MCF 10A (cell line): ENCODE results near the gene CXCR1. TPM values are rescaled to one million over a fixed set of nuclear protein-coding genes. Genes with fewer than 3 reads are reported as not detected.

ENCODE experiments used
- BruUV-seq: library from RNA; stranded (reverse); fragments of 400-500 nt; replicated peaks from 2 replicates; lab custom pipeline; 2021; lab: Mats Ljungman, UMichigan
- CTCF ChIA-PET: fragments of 300-600 bp; sonication (Branson Sonifier 250); formaldehyde crosslinking; extraction: SDS; loops from one replicate; lab custom pipeline; 2021; ENCODE audit warnings: antibody characterized with exemption, inconsistent platforms; lab: Yijun Ruan, JAX
- POLR2A ChIA-PET: fragments of 300-600, 350-650 bp; sonication (Branson Sonifier 250); formaldehyde crosslinking; extraction: SDS; loops from one replicate; lab custom pipeline; 2020; ENCODE audit warnings: antibody characterized with exemption, inconsistent platforms; lab: Yijun Ruan, JAX
- DNase-seq: peaks from one replicate; pipeline ENCODE4 v3.0.0-alpha.2; 2018; ENCODE audit not compliant: unreplicated experiment
- H3K27ac Mint-ChIP-seq: one replicate; pipeline ENCODE4 v1.8.0; 2022; ENCODE audit warnings: mild to moderate bottlenecking, low read depth, mixed read lengths; ENCODE audit not compliant: unreplicated experiment
- H3K27me3 Mint-ChIP-seq: one replicate; pipeline ENCODE4 v1.8.0; 2022; ENCODE audit warnings: mixed read lengths; ENCODE audit not compliant: insufficient read depth, unreplicated experiment
- H3K36me3 Mint-ChIP-seq: one replicate; pipeline ENCODE4 v1.8.0; 2022; ENCODE audit warnings: mild to moderate bottlenecking, moderate library complexity, mixed read lengths; ENCODE audit not compliant: insufficient read depth, unreplicated experiment
- H3K4me1 Mint-ChIP-seq: one replicate; pipeline ENCODE4 v1.8.0; 2022; ENCODE audit warnings: mixed read lengths; ENCODE audit not compliant: insufficient read depth, unreplicated experiment
- H3K4me3 Mint-ChIP-seq: one replicate; pipeline ENCODE4 v1.8.0; 2022; ENCODE audit warnings: mild to moderate bottlenecking, moderate library complexity, mixed read lengths; ENCODE audit not compliant: unreplicated experiment
- H3K9me3 Mint-ChIP-seq: one replicate; pipeline ENCODE4 v1.8.0; 2022; ENCODE audit warnings: mixed read lengths; ENCODE audit not compliant: unreplicated experiment
- intact Hi-C: fragments of 100-400 bp; cut with micrococcal nuclease; formaldehyde crosslinking; loops from 2 replicates; pipeline ENCODE4 v1.14.1; 2022
- total RNA-seq: library from RNA; stranded (reverse); gene quantifications from 2 replicates; pipeline ENCODE4 v1.2.3, GENCODE V29; 2022
- TF ChIP-seq, protein P1 (sequence below): fragments of 200-600 bp; IDR thresholded peaks from one replicate; pipeline ENCODE4 v1.8.0; 2022; ENCODE audit warnings: antibody characterized with exemption, mild to moderate bottlenecking; ENCODE audit not compliant: unreplicated experiment

The CXCR1 gene
- total RNA-seq, 1 experiment from 2014 or later: 0.12 TPM

DNA sequence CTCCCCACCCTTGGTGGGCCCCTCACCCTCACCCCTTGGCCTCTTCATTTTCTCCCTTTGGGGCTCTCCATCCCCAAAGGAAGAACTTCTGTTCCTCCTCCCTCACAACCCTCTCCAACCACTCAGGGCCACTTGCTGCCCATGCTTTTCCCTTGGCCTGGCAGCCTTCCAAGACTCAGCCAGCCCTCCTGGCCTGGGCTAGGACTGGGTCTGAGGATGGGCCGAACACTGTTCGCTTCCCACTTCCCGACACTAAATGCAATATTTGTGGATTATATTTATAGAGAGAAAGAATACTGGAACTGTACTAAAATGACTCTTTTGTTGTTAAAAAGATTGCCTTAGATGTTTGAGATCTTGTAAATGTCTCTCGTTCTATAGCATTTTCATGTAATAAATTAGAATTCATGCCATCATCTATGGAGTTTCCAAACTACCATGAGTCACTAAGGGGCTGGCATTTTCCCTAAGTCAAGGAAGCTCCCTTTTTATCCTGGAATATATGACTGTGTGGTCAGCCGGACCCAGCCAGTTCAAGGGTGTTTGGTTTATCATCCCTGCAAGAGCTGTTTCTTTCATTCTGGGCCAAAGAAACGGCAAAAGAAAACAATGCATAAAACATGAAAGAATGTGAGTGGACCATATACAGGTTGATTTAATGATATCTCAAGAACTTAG lies 37.2 kb downstream of the CXCR1 start:
- POLR2A ChIA-PET: interaction anchor here (0.7 kb wide), 1 partner anchor 23 kb away, joined by 5 read pairs; no protein-coding TSS in a partner anchor
- DNase-seq: peak; percentile 88

DNA sequence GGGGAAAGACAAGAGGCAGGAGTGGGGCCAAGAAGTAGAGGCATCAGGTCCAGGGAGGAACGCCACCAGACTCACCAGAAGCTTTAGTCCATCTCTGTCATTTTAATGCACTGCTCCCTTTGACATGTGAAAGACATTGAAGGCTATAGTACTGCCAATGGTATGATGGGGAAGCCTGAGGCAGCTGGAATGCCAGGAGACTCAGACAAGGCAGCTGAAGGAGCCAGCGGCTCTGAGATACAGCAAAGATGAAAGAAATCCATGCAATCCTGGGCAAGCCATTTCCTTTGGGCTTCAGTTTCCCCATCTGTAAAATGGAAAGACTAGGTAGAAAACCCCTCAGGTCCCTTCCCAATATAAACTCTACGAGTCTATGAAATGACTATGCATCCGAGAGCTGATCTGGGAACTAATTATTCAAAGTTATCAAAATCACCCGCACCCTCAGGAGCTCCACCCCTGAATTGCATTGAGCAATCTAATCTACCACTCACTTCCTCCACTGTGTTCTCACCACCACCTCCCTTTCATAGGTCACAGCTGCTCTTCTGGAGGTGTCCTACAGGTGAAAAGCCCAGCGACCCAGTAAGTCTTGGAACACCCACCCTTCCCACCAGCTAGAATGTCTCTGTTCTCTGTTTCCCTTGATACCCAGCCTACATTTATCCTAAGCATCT lies 37.8 kb downstream of the CXCR1 start:
- intact Hi-C loops: no loop called here
- TF ChIP-seq, protein P1, sequence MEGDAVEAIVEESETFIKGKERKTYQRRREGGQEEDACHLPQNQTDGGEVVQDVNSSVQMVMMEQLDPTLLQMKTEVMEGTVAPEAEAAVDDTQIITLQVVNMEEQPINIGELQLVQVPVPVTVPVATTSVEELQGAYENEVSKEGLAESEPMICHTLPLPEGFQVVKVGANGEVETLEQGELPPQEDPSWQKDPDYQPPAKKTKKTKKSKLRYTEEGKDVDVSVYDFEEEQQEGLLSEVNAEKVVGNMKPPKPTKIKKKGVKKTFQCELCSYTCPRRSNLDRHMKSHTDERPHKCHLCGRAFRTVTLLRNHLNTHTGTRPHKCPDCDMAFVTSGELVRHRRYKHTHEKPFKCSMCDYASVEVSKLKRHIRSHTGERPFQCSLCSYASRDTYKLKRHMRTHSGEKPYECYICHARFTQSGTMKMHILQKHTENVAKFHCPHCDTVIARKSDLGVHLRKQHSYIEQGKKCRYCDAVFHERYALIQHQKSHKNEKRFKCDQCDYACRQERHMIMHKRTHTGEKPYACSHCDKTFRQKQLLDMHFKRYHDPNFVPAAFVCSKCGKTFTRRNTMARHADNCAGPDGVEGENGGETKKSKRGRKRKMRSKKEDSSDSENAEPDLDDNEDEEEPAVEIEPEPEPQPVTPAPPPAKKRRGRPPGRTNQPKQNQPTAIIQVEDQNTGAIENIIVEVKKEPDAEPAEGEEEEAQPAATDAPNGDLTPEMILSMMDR: no peak
- Mint-ChIP-seq H3K4me3 (no peak overlapping the region), H3K36me3 (no peaks in the 10 kb centered on the region), H3K27ac (no peak overlapping the region), H3K9me3 (no peaks in the 10 kb centered on the region), H3K4me1 (peaks cover 6% of the 10 kb centered on the region), H3K27me3 (peaks cover 12% of the 10 kb centered on the region)
- POLR2A ChIA-PET: no interaction called here
- peak; percentile 41 for DNase-seq
- CTCF ChIA-PET: interaction anchor here (0.7 to 1.2 kb wide), 4 partner anchors 24 to 230 kb away, joined by 3 to 4 read pairs (median 3); no protein-coding TSS in a partner anchor
- no TSS peak for BruUV-seq

More for the DNA sequence above, 37.2 kb downstream of the CXCR1 start:
- H3K27me3 Mint-ChIP-seq: peaks cover 12% of the 10 kb centered on the region
- H3K27ac Mint-ChIP-seq: no peak overlapping the region
- H3K4me3 Mint-ChIP-seq: no peak overlapping the region
- TF ChIP-seq, protein P1: no peak
- no TSS peak for BruUV-seq
- H3K9me3 Mint-ChIP-seq: no peaks in the 10 kb centered on the region
- no peaks in the 10 kb centered on the region for H3K36me3 Mint-ChIP-seq
- CTCF ChIA-PET: interaction anchor here (0.8 to 1.2 kb wide), 3 partner anchors 24 to 61 kb away, joined by 3 to 4 read pairs (median 3); no protein-coding TSS in a partner anchor
- peaks cover 6% of the 10 kb centered on the region for H3K4me1 Mint-ChIP-seq
- intact Hi-C loops: no loop called here

DNA sequence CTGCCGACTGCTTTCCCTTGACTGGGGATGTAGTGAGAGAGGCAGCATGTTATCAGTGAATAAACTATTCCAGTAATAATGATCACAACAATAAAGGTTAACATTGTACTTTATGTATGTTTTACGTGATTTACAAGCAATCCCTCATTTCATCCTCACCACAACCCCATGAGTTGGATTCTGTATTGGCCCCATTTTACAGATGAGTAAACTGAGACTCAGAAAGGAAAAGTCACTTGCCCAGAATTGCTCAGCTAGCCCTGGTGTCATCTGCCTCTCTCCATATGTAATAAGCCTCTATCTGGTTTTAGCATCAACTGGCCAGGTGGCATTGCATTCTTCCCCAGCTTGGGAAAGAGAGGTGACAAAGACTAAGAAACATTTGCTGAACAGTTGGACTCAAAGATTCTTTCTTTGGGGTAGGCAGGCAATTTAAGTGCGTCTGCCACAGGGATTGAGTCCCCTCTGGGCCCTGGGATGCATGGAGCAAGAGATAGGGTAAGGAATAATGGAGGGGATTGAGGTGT lies 38.8 kb downstream of the CXCR1 start:
- no TSS peak for BruUV-seq

More for the DNA sequence above, 38.8 kb downstream of the CXCR1 start:
- no peaks in the 10 kb centered on the region for H3K9me3 Mint-ChIP-seq
- H3K27me3 Mint-ChIP-seq: peaks cover 12% of the 10 kb centered on the region
- H3K36me3 Mint-ChIP-seq: no peaks in the 10 kb centered on the region
- TF ChIP-seq, protein P1: no peak
- POLR2A ChIA-PET: no interaction called here
- no peak for DNase-seq
- H3K27ac Mint-ChIP-seq: no peak overlapping the region
- intact Hi-C loops: no loop called here
- H3K4me1 Mint-ChIP-seq: peaks cover 6% of the 10 kb centered on the region
- CTCF ChIA-PET: interaction anchor here (0.5 to 0.8 kb wide), 3 partner anchors 229 to 415 kb away, joined by 3 read pairs; no protein-coding TSS in a partner anchor
- no peak overlapping the region for H3K4me3 Mint-ChIP-seq
